GM12873 (cell line): ENCODE measurements around the gene SSR1.

ENCODE experiments used
- TF ChIP-seq, protein P1 (sequence below): IDR thresholded peaks from 2 replicates; pipeline ENCODE4 v1.5.1; 2012; ENCODE audit warnings: low read depth, mild to moderate bottlenecking, moderate library complexity, low read length, control low read depth; ENCODE audit not compliant: insufficient read depth; ENCODE audit errors: missing control alignments

Gene SSR1

DNA sequence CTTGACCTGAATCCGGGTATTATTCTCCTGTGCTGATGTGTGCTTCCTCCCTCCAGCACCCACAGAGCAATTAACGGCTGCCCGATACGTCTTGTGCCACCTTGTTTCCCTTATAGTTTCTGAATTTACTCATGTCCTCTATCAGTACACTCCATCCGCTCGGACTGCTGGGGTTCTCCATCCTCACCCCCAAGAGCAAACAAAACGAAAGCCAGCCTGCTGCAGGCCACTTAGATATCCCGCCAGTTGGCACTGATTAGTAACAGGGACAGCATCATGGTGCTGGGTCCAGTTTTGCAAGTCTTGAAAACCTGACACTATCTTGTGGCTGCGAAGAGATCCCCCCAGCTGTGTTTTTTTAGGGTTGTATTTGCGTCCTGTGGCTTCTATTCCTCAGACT is 71.8 kb downstream of the SSR1 start:
- TF ChIP-seq, protein P1, sequence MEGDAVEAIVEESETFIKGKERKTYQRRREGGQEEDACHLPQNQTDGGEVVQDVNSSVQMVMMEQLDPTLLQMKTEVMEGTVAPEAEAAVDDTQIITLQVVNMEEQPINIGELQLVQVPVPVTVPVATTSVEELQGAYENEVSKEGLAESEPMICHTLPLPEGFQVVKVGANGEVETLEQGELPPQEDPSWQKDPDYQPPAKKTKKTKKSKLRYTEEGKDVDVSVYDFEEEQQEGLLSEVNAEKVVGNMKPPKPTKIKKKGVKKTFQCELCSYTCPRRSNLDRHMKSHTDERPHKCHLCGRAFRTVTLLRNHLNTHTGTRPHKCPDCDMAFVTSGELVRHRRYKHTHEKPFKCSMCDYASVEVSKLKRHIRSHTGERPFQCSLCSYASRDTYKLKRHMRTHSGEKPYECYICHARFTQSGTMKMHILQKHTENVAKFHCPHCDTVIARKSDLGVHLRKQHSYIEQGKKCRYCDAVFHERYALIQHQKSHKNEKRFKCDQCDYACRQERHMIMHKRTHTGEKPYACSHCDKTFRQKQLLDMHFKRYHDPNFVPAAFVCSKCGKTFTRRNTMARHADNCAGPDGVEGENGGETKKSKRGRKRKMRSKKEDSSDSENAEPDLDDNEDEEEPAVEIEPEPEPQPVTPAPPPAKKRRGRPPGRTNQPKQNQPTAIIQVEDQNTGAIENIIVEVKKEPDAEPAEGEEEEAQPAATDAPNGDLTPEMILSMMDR: no peak

DNA sequence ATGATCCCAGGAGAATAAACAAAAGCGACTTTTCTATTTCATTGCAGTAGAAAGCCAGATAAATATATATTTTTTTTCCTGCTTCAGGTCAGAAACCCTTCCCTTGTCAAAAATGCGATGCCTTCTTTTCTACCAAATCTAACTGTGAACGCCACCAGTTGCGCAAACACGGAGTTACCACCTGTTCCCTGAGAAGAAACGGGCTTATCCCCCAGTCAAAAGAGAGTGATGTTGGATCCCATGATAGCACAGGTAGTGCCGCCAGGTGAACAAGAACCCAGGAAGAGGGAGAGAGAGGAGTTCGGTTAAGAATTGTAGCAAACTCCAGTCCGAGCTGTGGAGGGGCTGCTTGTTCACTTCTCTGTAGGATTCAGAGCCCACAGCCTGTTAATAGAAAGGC is 72.6 kb downstream of the SSR1 start:
- TF ChIP-seq, protein P1: no peak

DNA sequence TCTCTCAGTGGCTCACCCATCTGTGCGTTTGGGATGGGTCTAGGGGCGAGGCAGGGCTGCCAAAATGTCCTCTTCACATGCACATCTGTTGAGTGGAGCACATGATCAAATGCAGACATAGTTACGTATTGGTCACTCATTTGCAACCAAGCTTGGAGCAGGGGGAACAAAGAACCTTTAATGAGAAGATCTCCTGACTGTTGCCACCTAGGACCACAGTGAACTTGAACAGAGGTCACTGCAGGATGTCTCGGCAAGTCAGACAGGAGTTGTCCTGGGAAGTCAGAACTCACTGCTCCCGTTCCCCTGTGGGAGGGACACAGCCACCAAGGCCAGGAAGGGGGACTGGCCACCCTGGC is 73.4 kb downstream of the SSR1 start:
- TF ChIP-seq, protein P1: no peak

DNA sequence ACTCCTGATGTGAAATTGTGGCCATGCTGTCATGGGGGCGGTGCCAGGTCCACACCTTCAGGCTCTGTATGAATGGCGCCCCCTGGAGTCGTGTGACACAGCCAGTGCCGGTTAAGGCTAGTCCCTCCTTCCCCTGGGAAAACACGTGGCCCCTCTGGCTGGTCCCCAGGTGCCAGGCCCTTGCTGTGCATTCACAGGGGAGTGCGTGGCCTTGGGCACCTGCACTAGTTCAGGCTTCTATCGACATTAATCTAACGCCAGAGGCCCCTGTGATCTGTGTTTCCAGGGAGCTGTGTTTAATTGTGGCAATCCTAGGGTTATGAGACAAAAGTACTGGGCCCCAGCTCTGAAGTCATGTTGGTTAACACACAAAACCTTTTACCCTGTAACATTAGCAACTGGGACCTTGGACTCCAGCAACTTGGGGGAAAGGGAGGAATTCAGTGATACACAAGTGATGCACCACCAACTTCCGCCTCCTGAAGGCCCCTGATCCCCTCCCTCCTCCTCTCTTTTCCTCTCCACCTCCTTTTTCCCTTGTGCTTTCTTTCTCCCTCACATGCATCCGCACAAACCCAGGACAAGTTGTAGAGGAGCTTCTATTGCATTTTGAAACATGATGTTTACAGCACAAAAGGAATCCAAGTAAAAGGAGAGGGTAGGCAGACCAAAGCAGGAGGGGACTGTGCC is 74.0 kb downstream of the SSR1 start:
- TF ChIP-seq, protein P1: peak; percentile 80

DNA sequence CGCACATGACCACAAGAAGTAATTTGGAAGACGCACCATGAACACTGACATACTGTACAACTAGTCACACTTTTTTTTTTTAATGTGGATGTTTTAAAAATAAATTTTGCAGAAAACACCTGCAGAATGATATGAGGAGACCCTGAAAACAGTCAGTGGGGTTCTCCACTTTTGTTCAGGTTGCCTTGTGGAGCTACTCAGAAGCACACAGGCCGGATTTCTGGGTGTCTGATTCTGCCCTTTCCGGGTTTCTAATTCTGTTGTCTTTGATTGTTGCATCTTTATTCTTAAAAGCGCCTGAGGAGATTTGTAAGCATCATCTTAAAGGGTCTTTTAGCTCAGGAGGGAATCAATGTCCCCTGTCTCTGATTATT is 74.5 kb downstream of the SSR1 start:
- TF ChIP-seq, protein P1: no peak

DNA sequence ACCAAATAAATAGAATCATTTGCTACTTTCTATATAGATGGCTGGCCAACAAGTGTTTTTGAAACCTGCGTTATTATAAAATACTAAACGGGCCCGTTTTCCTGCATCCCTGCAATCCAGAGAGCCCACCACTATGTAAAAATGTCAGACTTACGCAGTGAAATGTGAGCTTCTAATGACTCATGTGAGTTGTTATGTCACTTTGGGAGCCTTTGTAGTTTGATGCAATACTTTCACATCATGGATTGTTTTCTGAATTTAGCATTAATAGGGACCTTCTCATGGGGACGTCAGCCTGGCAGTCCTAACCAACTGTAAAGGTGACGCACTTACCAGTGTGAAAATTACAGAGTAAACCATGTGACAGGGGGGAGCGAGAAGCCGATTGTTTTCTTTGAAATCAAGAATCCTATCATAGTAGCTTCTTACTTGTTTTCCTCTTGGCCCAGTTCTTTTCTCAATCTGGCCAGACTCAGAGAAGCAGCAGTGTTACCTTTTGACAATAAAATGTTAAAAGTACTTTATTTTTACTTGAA is 75.3 kb downstream of the SSR1 start:
- TF ChIP-seq, protein P1: no peak

DNA sequence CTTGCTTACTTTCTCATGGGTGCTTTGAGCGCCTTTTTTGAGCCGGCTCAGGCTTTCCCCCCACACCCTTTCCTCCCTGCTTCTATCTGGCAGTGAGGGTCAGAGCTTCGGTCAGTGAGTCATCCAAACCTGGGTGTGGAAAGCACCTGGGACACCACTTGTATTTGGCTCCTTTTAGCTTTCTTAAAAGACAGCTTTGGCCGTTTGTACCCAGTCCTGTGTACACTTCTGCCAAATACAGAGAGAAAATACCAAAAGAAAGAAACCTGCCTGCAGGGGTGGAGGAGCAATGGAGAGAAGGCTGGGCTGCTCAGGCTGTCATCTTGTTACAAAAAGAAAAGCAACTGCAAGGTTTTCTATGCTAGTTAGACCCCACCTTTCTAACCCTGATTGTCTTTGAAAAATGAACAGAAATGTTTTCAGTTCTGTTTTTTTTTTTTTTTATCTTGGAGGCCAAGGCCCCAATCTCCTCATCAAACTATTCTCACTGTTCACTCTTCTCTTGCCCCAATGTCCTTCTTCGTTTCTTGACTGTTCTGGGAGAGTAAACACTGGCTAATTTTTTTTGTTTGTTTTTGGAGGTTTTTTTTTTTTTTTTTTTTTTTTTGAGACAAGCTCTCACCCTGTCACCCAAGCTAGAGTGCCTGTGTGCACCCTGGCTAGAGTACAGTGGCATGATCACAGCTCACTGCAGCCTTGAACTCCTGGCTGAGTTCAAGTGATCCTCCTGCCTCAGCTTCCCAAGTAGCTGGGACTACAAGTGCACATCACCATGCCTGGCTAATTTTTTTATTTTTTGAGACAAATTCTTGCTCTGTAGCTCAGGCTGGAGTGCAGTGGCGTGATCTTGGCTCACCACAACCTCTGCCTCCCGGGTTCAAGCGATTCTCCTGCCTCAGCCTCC is 76.4 kb downstream of the SSR1 start:
- TF ChIP-seq, protein P1: no peak
